Activated CD8-positive, alpha-beta T cell treated with anti-CD3 and anti-CD28 coated beads, Interleukin-2, amount 10 ng/mL, durations not matched to agents 7 days and 5 days (primary cell): ENCODE measurements around the gene SUGCT. TPM values are rescaled to one million over a fixed set of nuclear protein-coding genes. Genes with fewer than 3 reads are reported as not detected.
"Not testable (repeated sequence)": the region's sequence is repeated elsewhere in the genome, so short reads cannot be mapped to it uniquely, and the experiment has no call there.

Experiments
- ATAC-seq: fragments of 150-1000 bp; cut with Tn5 transposase; one replicate; pipeline ENCODE4 v1.10.0; 2021; ENCODE audit warnings: moderate library complexity
- CTCF ChIA-PET: fragments of 350-600 bp; sonication (Branson Sonifier 250); formaldehyde crosslinking; loops from one replicate; lab custom pipeline; 2021; ENCODE audit warnings: antibody characterized with exemption; lab: Charles Lee
- POLR2A ChIA-PET: fragments of 350-600 bp; sonication (Branson Sonifier 250); formaldehyde crosslinking; loops from one replicate; lab custom pipeline; 2021; ENCODE audit warnings: antibody characterized with exemption; lab: Charles Lee
- DNase-seq: peaks from one replicate; pipeline ENCODE4 v3.0.0-alpha.2; 2020
- H3K27ac Mint-ChIP-seq: one replicate; pipeline ENCODE4 v1.8.0; 2021; ENCODE audit warnings: mild to moderate bottlenecking, mixed read lengths
- H3K27me3 Mint-ChIP-seq: one replicate; pipeline ENCODE4 v1.8.0; 2021; ENCODE audit warnings: low read depth, mixed read lengths
- H3K36me3 Mint-ChIP-seq: one replicate; pipeline ENCODE4 v1.8.0; 2021; ENCODE audit warnings: low read depth, mixed read lengths
- H3K4me1 Mint-ChIP-seq: one replicate; pipeline ENCODE4 v1.8.0; 2021; ENCODE audit warnings: low read depth, mixed read lengths
- H3K4me3 Mint-ChIP-seq: one replicate; pipeline ENCODE4 v1.8.0; 2021; ENCODE audit warnings: mild to moderate bottlenecking, mixed read lengths
- H3K9me3 Mint-ChIP-seq: one replicate; pipeline ENCODE4 v1.8.0; 2022; ENCODE audit warnings: mixed read lengths; ENCODE audit not compliant: insufficient read depth
- total RNA-seq, 2 experiments: library from RNA; stranded (reverse); gene quantifications; one replicate each; pipeline ENCODE4 v1.2.3, GENCODE V29; 2021

SUGCT gene
- total RNA-seq, 2 experiments from 2014 or later: 0.44 TPM; not detected in 1

GRCh38 chr7:40145596-40146130 lies 10.9 kb downstream of the SUGCT start:
- H3K36me3 Mint-ChIP-seq, DNase-seq, H3K4me3 Mint-ChIP-seq, H3K9me3 Mint-ChIP-seq, ATAC-seq, H3K4me1 Mint-ChIP-seq, H3K27me3 Mint-ChIP-seq, CTCF ChIA-PET, H3K27ac Mint-ChIP-seq, POLR2A ChIA-PET: not testable (repeated sequence)

- ATAC-seq: no peak
Observed at GRCh38 chr7:40147371-40148246, 12.8 kb downstream of the SUGCT start.

GRCh38 chr7:40148247-40148580 lies 13.4 kb downstream of the SUGCT start:
- ATAC-seq, H3K27me3 Mint-ChIP-seq, H3K9me3 Mint-ChIP-seq, H3K4me1 Mint-ChIP-seq, POLR2A ChIA-PET, CTCF ChIA-PET, H3K27ac Mint-ChIP-seq, H3K4me3 Mint-ChIP-seq, H3K36me3 Mint-ChIP-seq, DNase-seq: not testable (repeated sequence)

More at GRCh38 chr7:40147371-40148246, 12.8 kb downstream of the SUGCT start:
- no peak for DNase-seq
- Mint-ChIP-seq H3K27me3 (peaks cover 6% of the 10 kb centered on the region), H3K36me3 (no peaks in the 10 kb centered on the region), H3K4me1 (no peaks in the 10 kb centered on the region), H3K9me3 (no peaks in the 10 kb centered on the region), H3K4me3 (no peak overlapping the region), H3K27ac (no peak overlapping the region)
- POLR2A ChIA-PET: interaction anchor here (0.7 kb wide), 1 partner anchor 904 kb away, joined by 3 read pairs; no protein-coding TSS in a partner anchor
- CTCF ChIA-PET: no interaction called here

GRCh38 chr7:40148671-40149070 lies 13.9 kb downstream of the SUGCT start:
- no peaks in the 10 kb centered on the region for H3K4me1 Mint-ChIP-seq
- CTCF ChIA-PET: no interaction called here
- POLR2A ChIA-PET: no interaction called here
- peaks cover 7% of the 10 kb centered on the region for H3K27me3 Mint-ChIP-seq
- H3K36me3 Mint-ChIP-seq: no peaks in the 10 kb centered on the region
- no peak overlapping the region for H3K4me3 Mint-ChIP-seq
- H3K27ac Mint-ChIP-seq: no peak overlapping the region
- no peaks in the 10 kb centered on the region for H3K9me3 Mint-ChIP-seq
- DNase-seq (no peak), ATAC-seq (no peak)

GRCh38 chr7:40151504-40151903 lies 16.7 kb downstream of the SUGCT start:
- H3K9me3 Mint-ChIP-seq: no peaks in the 10 kb centered on the region
- H3K36me3 Mint-ChIP-seq: no peaks in the 10 kb centered on the region
- DNase-seq (no peak), ATAC-seq (no peak)
- ChIA-PET CTCF (no interaction called here), POLR2A (interaction anchor here (1.0 kb wide), 1 partner anchor 17 kb away, joined by 3 read pairs; the partner anchor contains the start of gene SUGCT)
- H3K4me3 Mint-ChIP-seq: no peak overlapping the region
- no peaks in the 10 kb centered on the region for H3K4me1 Mint-ChIP-seq
- no peak overlapping the region for H3K27ac Mint-ChIP-seq
- peaks cover 7% of the 10 kb centered on the region for H3K27me3 Mint-ChIP-seq

GRCh38 chr7:40156988-40157387 lies 22.2 kb downstream of the SUGCT start:
- Mint-ChIP-seq H3K27me3 (peaks cover 5% of the 10 kb centered on the region), H3K9me3 (no peaks in the 10 kb centered on the region), H3K27ac (no peak overlapping the region), H3K36me3 (no peaks in the 10 kb centered on the region), H3K4me3 (no peak overlapping the region), H3K4me1 (no peaks in the 10 kb centered on the region)
- ChIA-PET CTCF (no interaction called here), POLR2A (no interaction called here)
- DNase-seq (no peak), ATAC-seq (no peak)

- Mint-ChIP-seq H3K4me1 (no peaks in the 10 kb centered on the region), H3K27ac (no peak overlapping the region), H3K36me3 (no peaks in the 10 kb centered on the region), H3K27me3 (no peaks in the 10 kb centered on the region), H3K9me3 (no peaks in the 10 kb centered on the region), H3K4me3 (no peak overlapping the region)
- ChIA-PET CTCF (no interaction called here), POLR2A (no interaction called here)
- DNase-seq (no peak), ATAC-seq (no peak)
Observed at GRCh38 chr7:40162516-40162915, 27.7 kb downstream of the SUGCT start.

- Mint-ChIP-seq H3K9me3 (no peaks in the 10 kb centered on the region), H3K27me3 (no peaks in the 10 kb centered on the region), H3K4me1 (no peaks in the 10 kb centered on the region), H3K4me3 (no peak overlapping the region), H3K36me3 (no peaks in the 10 kb centered on the region), H3K27ac (no peak overlapping the region)
- ATAC-seq: no peak
- ChIA-PET POLR2A (no interaction called here), CTCF (no interaction called here)
- DNase-seq: no peak
Observed at GRCh38 chr7:40165216-40165615, 30.4 kb downstream of the SUGCT start.

GRCh38 chr7:40167291-40167690 lies 32.5 kb downstream of the SUGCT start:
- Mint-ChIP-seq H3K27me3 (no peaks in the 10 kb centered on the region), H3K27ac (no peak overlapping the region), H3K4me3 (no peak overlapping the region), H3K4me1 (no peaks in the 10 kb centered on the region), H3K36me3 (no peaks in the 10 kb centered on the region), H3K9me3 (no peaks in the 10 kb centered on the region)
- ChIA-PET POLR2A (interaction anchor here (0.6 kb wide), 1 partner anchor 1126 kb away, joined by 4 read pairs; no protein-coding TSS in a partner anchor), CTCF (no interaction called here)
- ATAC-seq (no peak), DNase-seq (no peak)

- H3K4me3 Mint-ChIP-seq, H3K27ac Mint-ChIP-seq, H3K27me3 Mint-ChIP-seq, H3K36me3 Mint-ChIP-seq, H3K4me1 Mint-ChIP-seq, H3K9me3 Mint-ChIP-seq, DNase-seq, POLR2A ChIA-PET, ATAC-seq, CTCF ChIA-PET: not testable (repeated sequence)
Observed at GRCh38 chr7:40168266-40168665, 33.5 kb downstream of the SUGCT start.

- H3K9me3 Mint-ChIP-seq, POLR2A ChIA-PET, CTCF ChIA-PET, DNase-seq, H3K4me1 Mint-ChIP-seq, H3K4me3 Mint-ChIP-seq, H3K36me3 Mint-ChIP-seq, H3K27ac Mint-ChIP-seq, ATAC-seq, H3K27me3 Mint-ChIP-seq: not testable (repeated sequence)
Observed at GRCh38 chr7:40173121-40173520, 38.3 kb downstream of the SUGCT start.

GRCh38 chr7:40175256-40175655 lies 40.5 kb downstream of the SUGCT start:
- DNase-seq, H3K4me3 Mint-ChIP-seq, POLR2A ChIA-PET, H3K4me1 Mint-ChIP-seq, H3K27me3 Mint-ChIP-seq, H3K27ac Mint-ChIP-seq, ATAC-seq, CTCF ChIA-PET, H3K36me3 Mint-ChIP-seq, H3K9me3 Mint-ChIP-seq: not testable (repeated sequence)
